ENCODE data around the gene ASXL1.

ASXL1 gene

GRCh38 chr20:32461836-32462600, 103.9 kb downstream of the ASXL1 start:
- Histone ChIP-seq H3K4me2 (no peak overlapping the region), H3K27ac (no peak overlapping the region), H3K4me1 (ENCODE audit: low read depth, poor library complexity, severe bottlenecking) (peaks cover 10% of the 10 kb centered on the region), H3K9ac (no peak overlapping the region), H3K27me3 (ENCODE audit: insufficient read depth, low read depth) (no peaks in the 10 kb centered on the region), H2AFZ (ENCODE audit: low read depth) (no peak overlapping the region), H3K4me3 (IDR thresholded peaks at IDR 0.05; ENCODE audit: insufficient read depth, low read depth, low read length) (no peak overlapping the region), H3K36me3 (ENCODE audit: insufficient read depth) (no peaks in the 10 kb centered on the region), H3K79me2 (ENCODE audit: insufficient read depth, low read depth) (no peaks in the 10 kb centered on the region), H4K20me1 (ENCODE audit: insufficient read depth) (no peaks in the 10 kb centered on the region)
- no peak for TF ChIP-seq CTCF (conservative IDR thresholded peaks at IDR 0.05; ENCODE audit: low read depth, low read length)

GRCh38 chr20:32462900-32463641, 104.9 kb downstream of the ASXL1 start:
- H3K27me3 ChIP-seq (ENCODE audit: insufficient read depth, low read depth): no peaks in the 10 kb centered on the region
- no peaks in the 10 kb centered on the region for H3K36me3 ChIP-seq (ENCODE audit: insufficient read depth)
- no peak overlapping the region for H3K4me2 ChIP-seq
- H2AFZ ChIP-seq (ENCODE audit: low read depth): no peak overlapping the region
- no peak overlapping the region for H3K9ac ChIP-seq
- no peaks in the 10 kb centered on the region for H3K79me2 ChIP-seq (ENCODE audit: insufficient read depth, low read depth)
- H3K4me3 ChIP-seq (IDR thresholded peaks at IDR 0.05; ENCODE audit: insufficient read depth, low read depth, low read length): no peak overlapping the region
- H4K20me1 ChIP-seq (ENCODE audit: insufficient read depth): no peaks in the 10 kb centered on the region
- no peak for TF ChIP-seq CTCF (conservative IDR thresholded peaks at IDR 0.05; ENCODE audit: low read depth, low read length)
- peaks cover 4% of the 10 kb centered on the region for H3K4me1 ChIP-seq (ENCODE audit: low read depth, poor library complexity, severe bottlenecking)
- H3K27ac ChIP-seq: no peak overlapping the region

GRCh38 chr20:32463642-32464400, 105.7 kb downstream of the ASXL1 start:
- H3K4me1 ChIP-seq (ENCODE audit: low read depth, poor library complexity, severe bottlenecking): no peaks in the 10 kb centered on the region
- H3K36me3 ChIP-seq (ENCODE audit: insufficient read depth): no peaks in the 10 kb centered on the region
- TF ChIP-seq CTCF (conservative IDR thresholded peaks at IDR 0.05; ENCODE audit: low read depth, low read length): no peak
- no peaks in the 10 kb centered on the region for H3K79me2 ChIP-seq (ENCODE audit: insufficient read depth, low read depth)
- H2AFZ ChIP-seq (ENCODE audit: low read depth): no peak overlapping the region
- H4K20me1 ChIP-seq (ENCODE audit: insufficient read depth): no peaks in the 10 kb centered on the region
- H3K9ac ChIP-seq: no peak overlapping the region
- H3K4me2 ChIP-seq: no peak overlapping the region
- H3K27ac ChIP-seq: no peak overlapping the region
- H3K4me3 ChIP-seq (IDR thresholded peaks at IDR 0.05; ENCODE audit: insufficient read depth, low read depth, low read length): no peak overlapping the region
- no peaks in the 10 kb centered on the region for H3K27me3 ChIP-seq (ENCODE audit: insufficient read depth, low read depth)

- H3K4me3 ChIP-seq (IDR thresholded peaks at IDR 0.05; ENCODE audit: insufficient read depth, low read depth, low read length): no peak overlapping the region
- H3K4me2 ChIP-seq: no peak overlapping the region
- H3K36me3 ChIP-seq (ENCODE audit: insufficient read depth): no peaks in the 10 kb centered on the region
- no peak overlapping the region for H3K9ac ChIP-seq
- no peak overlapping the region for H3K27ac ChIP-seq
- no peak overlapping the region for H2AFZ ChIP-seq (ENCODE audit: low read depth)
- no peak for TF ChIP-seq CTCF (conservative IDR thresholded peaks at IDR 0.05; ENCODE audit: low read depth, low read length)
- no peaks in the 10 kb centered on the region for H3K4me1 ChIP-seq (ENCODE audit: low read depth, poor library complexity, severe bottlenecking)
- H3K79me2 ChIP-seq (ENCODE audit: insufficient read depth, low read depth): no peaks in the 10 kb centered on the region
- H3K27me3 ChIP-seq (ENCODE audit: insufficient read depth, low read depth): no peaks in the 10 kb centered on the region
- H4K20me1 ChIP-seq (ENCODE audit: insufficient read depth): no peaks in the 10 kb centered on the region
These were observed 106.4 kb downstream of the ASXL1 start for GRCh38 chr20:32464401-32465091.
